PC-3 (cell line): ENCODE data around the gene AATF. TPM values are rescaled to one million over a fixed set of nuclear protein-coding genes. Genes with fewer than 3 reads are reported as not detected.

Source experiments
- ATAC-seq: fragments of 200-7000 bp; cut with Tn5 transposase; 2 replicates; pipeline ENCODE4 v1.9.1; 2020; ENCODE audit warnings: mild to moderate bottlenecking, moderate library complexity
- BruUV-seq: library from RNA; stranded (reverse); fragments of 400-500 nt; replicated peaks from 2 replicates; lab custom pipeline; 2021; lab: Mats Ljungman, UMichigan
- CTCF ChIA-PET: fragments of 300-600 bp; sonication (Branson Sonifier 250); formaldehyde crosslinking; loops from one replicate; lab custom pipeline; 2022; ENCODE audit warnings: antibody characterized with exemption; lab: Charles Lee
- POLR2A ChIA-PET: fragments of 300-600 bp; sonication (Branson Sonifier 250); formaldehyde crosslinking; loops from one replicate; lab custom pipeline; 2022; ENCODE audit warnings: antibody characterized with exemption; ENCODE audit not compliant: unreplicated experiment; lab: Charles Lee
- DNase-seq: peaks from one replicate; pipeline ENCODE4 v3.0.0-alpha.2; 2015
- H2AFZ ChIP-seq: fragments of 300-600 bp; sonication (generic); 2 replicates; pipeline ENCODE4 v1.6.0; 2016; ENCODE audit warnings: antibody characterized with exemption, low read length
- H3F3A ChIP-seq: fragments of 300-600 bp; sonication (generic); one replicate; pipeline ENCODE4 v1.6.0; 2017; ENCODE audit warnings: antibody characterized with exemption, low read length, control low read depth, mild to moderate bottlenecking; ENCODE audit not compliant: unreplicated experiment
- H3K27ac ChIP-seq: fragments of 300-600 bp; sonication (generic); 2 replicates; pipeline ENCODE4 v1.5.1; 2016; ENCODE audit warnings: mild to moderate bottlenecking, low read length
- H3K27me3 ChIP-seq: fragments of 300-600 bp; sonication (generic); 2 replicates; pipeline ENCODE4 v1.6.1; 2016; ENCODE audit warnings: low read length, mixed read lengths
- H3K36me3 ChIP-seq: fragments of 300-600 bp; sonication (generic); 2 replicates; pipeline ENCODE4 v1.6.1; 2016; ENCODE audit warnings: low read depth, mixed run types, low read length, mixed read lengths
- H3K4me1 ChIP-seq: fragments of 300-600 bp; sonication (generic); 2 replicates; pipeline ENCODE4 v1.5.1; 2016; ENCODE audit warnings: low read length; ENCODE audit not compliant: insufficient read depth
- H3K4me2 ChIP-seq: fragments of 300-600 bp; sonication (generic); 2 replicates; pipeline ENCODE4 v1.6.0; 2016; ENCODE audit warnings: low read length
- H3K4me3 ChIP-seq: fragments of 300-600 bp; sonication (generic); 2 replicates; pipeline ENCODE4 v1.5.1; 2016; ENCODE audit warnings: mild to moderate bottlenecking, low read length, mixed read lengths
- H3K79me2 ChIP-seq: fragments of 300-600 bp; sonication (generic); 2 replicates; pipeline ENCODE4 v1.6.1; 2017; ENCODE audit warnings: low read length, mixed read lengths
- H3K9ac ChIP-seq: fragments of 300-600 bp; sonication (generic); 2 replicates; pipeline ENCODE4 v1.6.0; 2016; ENCODE audit warnings: mild to moderate bottlenecking, low read length
- H3K9me2 ChIP-seq: fragments of 300-600 bp; sonication (generic); replicated peaks from 2 replicates; pipeline ENCODE4 v1.6.1; 2016; ENCODE audit warnings: mixed run types, low read length, mixed read lengths
- H3K9me3 ChIP-seq: fragments of 300-600 bp; sonication (generic); 2 replicates; pipeline ENCODE4 v1.6.1; 2016; ENCODE audit warnings: low read length, mixed read lengths
- H4K20me1 ChIP-seq: fragments of 300-600 bp; sonication (generic); 2 replicates; pipeline ENCODE4 v1.6.1; 2016; ENCODE audit warnings: low read length, mixed read lengths
- CTCF ChIP-seq: fragments of 300-600 bp; sonication (generic); conservative IDR thresholded peaks from 2 replicates; pipeline ENCODE4 v1.5.1; 2017; ENCODE audit warnings: antibody characterized with exemption, low read depth, mild to moderate bottlenecking, low read length
- EZH2 ChIP-seq: fragments of 300-600 bp; sonication (generic); IDR thresholded peaks from one replicate; pipeline ENCODE4 v1.6.1; 2017; ENCODE audit warnings: antibody characterized with exemption, mild to moderate bottlenecking, low read length; ENCODE audit not compliant: unreplicated experiment
- EZH2phosphoT487 ChIP-seq: fragments of 300-600 bp; sonication (generic); IDR thresholded peaks from 2 replicates; pipeline ENCODE4 v1.6.1; 2018; ENCODE audit warnings: mild to moderate bottlenecking, antibody characterized with exemption, low read length, borderline replicate concordance
- intact Hi-C: fragments of 100-400 bp; cut with micrococcal nuclease; formaldehyde crosslinking; loops from 2 replicates; pipeline ENCODE4 v1.9.0; 2023
- total RNA-seq: library from RNA; depleted of rRNA; stranded (reverse); fragments of >200 nt; gene quantifications from 2 replicates; pipeline ENCODE4 v1.2.3, GENCODE V29; 2014

The AATF gene
- total RNA-seq, 1 experiment from 2014 or later, result 25.5 TPM

GRCh38 chr17:36945140-36945539 is 3.6 kb upstream of the AATF start:
- no TSS peak for BruUV-seq
- peaks cover 12% of the 10 kb centered on the region for H3K79me2 ChIP-seq

GRCh38 chr17:36945959-36946725 is 2.6 kb upstream of the AATF start:
- H3K9me3 ChIP-seq, result no peaks in the 10 kb centered on the region
- ATAC-seq, result no peak
- TF ChIP-seq CTCF (no peak), EZH2 (no peak), EZH2phosphoT487 (no peak)
- ChIA-PET POLR2A (no interaction called here), CTCF (no interaction called here)
- peaks cover 14% of the 10 kb centered on the region for H4K20me1 ChIP-seq
- no peak overlapping the region for H3K4me3 ChIP-seq
- H3K9me2 ChIP-seq, result no peaks in the 10 kb centered on the region
- H3F3A ChIP-seq, result no peaks in the 10 kb centered on the region
- no peak overlapping the region for H3K4me2 ChIP-seq
- H3K4me1 ChIP-seq, result peaks cover 12% of the 10 kb centered on the region
- H2AFZ ChIP-seq, result no peak overlapping the region
- no peak overlapping the region for H3K9ac ChIP-seq
- intact Hi-C loops, result no loop called here
- no TSS peak for BruUV-seq
- no peak overlapping the region for H3K27ac ChIP-seq
- peaks cover 22% of the 10 kb centered on the region for H3K79me2 ChIP-seq
- H3K36me3 ChIP-seq, result peaks cover 5% of the 10 kb centered on the region; the same call in 1 of the 2 replicates
- H3K27me3 ChIP-seq, result peaks cover 31% of the 10 kb centered on the region; the same call in 1 of the 2 replicates
- no peak for DNase-seq

More at GRCh38 chr17:36945140-36945539, 3.6 kb upstream of the AATF start:
- Histone ChIP-seq H3K9ac (no peak overlapping the region), H3K9me3 (no peaks in the 10 kb centered on the region), H3K4me1 (peaks cover 9% of the 10 kb centered on the region), H3K27ac (no peak overlapping the region), H3F3A (no peaks in the 10 kb centered on the region), H3K9me2 (no peaks in the 10 kb centered on the region), H2AFZ (no peak overlapping the region), H3K36me3 (no peaks in the 10 kb centered on the region), H3K4me3 (no peak overlapping the region), H3K27me3 (peaks cover 31% of the 10 kb centered on the region; the same call in 1 of the 2 replicates), H4K20me1 (peaks cover 8% of the 10 kb centered on the region), H3K4me2 (no peak overlapping the region)
- TF ChIP-seq EZH2phosphoT487, result no peak
- no peak for TF ChIP-seq EZH2
- no peak for TF ChIP-seq CTCF
- CTCF ChIA-PET, result no interaction called here
- POLR2A ChIA-PET, result no interaction called here
- intact Hi-C loops, result no loop called here
- DNase-seq (no peak), ATAC-seq (no peak)

- intact Hi-C loops, result no loop called here
- H3K79me2 ChIP-seq, result peaks cover 28% of the 10 kb centered on the region
- peaks cover 9% of the 10 kb centered on the region for H3K36me3 ChIP-seq
- POLR2A ChIA-PET, result no interaction called here
- H3K9ac ChIP-seq, result no peak overlapping the region
- H3K9me2 ChIP-seq, result no peaks in the 10 kb centered on the region
- H3K4me3 ChIP-seq, result no peak overlapping the region
- no peaks in the 10 kb centered on the region for H3K9me3 ChIP-seq
- H3K4me2 ChIP-seq, result no peak overlapping the region
- peaks cover 12% of the 10 kb centered on the region for H3K4me1 ChIP-seq
- TF ChIP-seq EZH2, result no peak
- no peak for TF ChIP-seq CTCF
- TF ChIP-seq EZH2phosphoT487, result no peak
- H3K27me3 ChIP-seq, result peaks cover 31% of the 10 kb centered on the region; the same call in 1 of the 2 replicates
- ATAC-seq, result no peak
- CTCF ChIA-PET, result no interaction called here
- no peaks in the 10 kb centered on the region for H3F3A ChIP-seq
- no peak overlapping the region for H3K27ac ChIP-seq
- no TSS peak for BruUV-seq
- no peak for DNase-seq
- peaks cover 20% of the 10 kb centered on the region for H4K20me1 ChIP-seq
- H2AFZ ChIP-seq, result no peak overlapping the region
These were observed 2.0 kb upstream of the AATF start for GRCh38 chr17:36946726-36947091.
